GM18951 (cell line): ENCODE results near the gene MKX.

ENCODE experiments used
- POLR2A ChIP-seq: IDR thresholded peaks from 4 replicates; pipeline ENCODE4 v1.6.1; 2011; ENCODE audit warnings: mild to moderate bottlenecking; ENCODE audit not compliant: insufficient read length, insufficient read depth; ENCODE audit errors: extremely low read depth
- in situ Hi-C: fragments of 300-500 bp; cut with MboI; formaldehyde crosslinking; loops from one replicate; pipeline ENCODE4 v1.12.0; 2022; ENCODE audit warnings: low sequenced_read_pairs, mixed read lengths, inconsistent platforms; ENCODE audit not compliant: unreplicated experiment

Gene MKX

GRCh38 chr10:27746397-27747095 is 927 bp upstream of the MKX start:
- TF ChIP-seq POLR2A: no peak
- in situ Hi-C loops: loop anchor here (25.0 kb wide), 1 partner anchor 641 kb away; no protein-coding TSS in a partner anchor

DNA sequence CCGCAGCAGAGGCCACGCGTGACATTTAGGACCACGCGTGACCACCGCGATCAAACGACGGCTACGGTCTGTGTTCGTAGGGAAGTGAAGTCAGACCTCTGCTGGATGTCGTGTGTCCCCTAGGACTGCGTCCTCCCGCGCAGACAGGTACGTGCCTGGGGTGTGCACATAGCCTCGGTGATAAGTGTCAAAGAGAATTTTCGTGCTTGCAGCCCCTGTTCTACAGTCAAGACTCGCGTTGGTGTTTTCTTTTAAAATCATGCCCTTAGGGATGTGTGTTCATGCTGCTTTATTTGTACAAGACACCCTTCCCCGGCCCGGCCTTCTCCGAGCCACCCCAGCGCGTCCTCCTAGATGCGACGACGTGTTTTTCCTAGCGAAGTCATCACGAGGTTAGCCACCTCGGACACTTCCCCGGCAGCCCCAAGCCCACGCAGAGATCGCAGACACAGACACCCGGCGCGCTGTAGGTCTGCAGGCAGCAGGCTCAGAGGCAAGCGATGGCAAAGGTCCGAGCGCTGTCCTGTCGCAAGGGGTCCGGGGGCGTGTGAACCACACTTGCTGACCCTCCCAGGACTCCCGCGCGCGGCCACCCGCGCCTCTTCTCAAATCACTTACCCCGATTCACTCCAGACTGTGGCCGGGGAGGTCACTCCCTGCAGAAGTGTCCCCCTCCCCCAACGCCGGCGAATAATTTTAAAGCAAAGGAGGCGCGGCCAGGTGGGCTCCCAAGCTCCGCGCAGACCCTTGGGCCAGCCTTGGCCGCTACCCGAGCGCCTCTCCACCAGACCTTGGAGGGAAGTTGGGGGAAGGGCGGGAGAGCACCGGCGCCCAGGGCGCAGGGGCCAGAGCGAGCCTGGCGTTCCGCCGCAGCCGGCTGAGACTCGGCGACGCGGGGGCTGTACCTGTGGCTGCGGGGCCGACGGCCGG is 552 bp downstream of the MKX start:
- in situ Hi-C loops: loop anchor here (25.0 kb wide), 1 partner anchor 642 kb away; no protein-coding TSS in a partner anchor
- TF ChIP-seq POLR2A: no peak

- no peak for TF ChIP-seq POLR2A
These were observed 1.5 kb downstream of the MKX start for GRCh38 chr10:27743877-27744801.

GRCh38 chr10:27743012-27743876 is 2.4 kb downstream of the MKX start:
- in situ Hi-C loops: loop anchor here (25.0 kb wide), 1 partner anchor 644 kb away; no protein-coding TSS in a partner anchor
- no peak for TF ChIP-seq POLR2A

More at GRCh38 chr10:27743877-27744801, 1.5 kb downstream of the MKX start:
- in situ Hi-C loops: loop anchor here (25.0 kb wide), 1 partner anchor 643 kb away; no protein-coding TSS in a partner anchor

- TF ChIP-seq POLR2A: no peak
- in situ Hi-C loops: loop anchor here (25.0 kb wide), 1 partner anchor 645 kb away; no protein-coding TSS in a partner anchor
These were observed 3.2 kb downstream of the MKX start for GRCh38 chr10:27742195-27743011.

DNA sequence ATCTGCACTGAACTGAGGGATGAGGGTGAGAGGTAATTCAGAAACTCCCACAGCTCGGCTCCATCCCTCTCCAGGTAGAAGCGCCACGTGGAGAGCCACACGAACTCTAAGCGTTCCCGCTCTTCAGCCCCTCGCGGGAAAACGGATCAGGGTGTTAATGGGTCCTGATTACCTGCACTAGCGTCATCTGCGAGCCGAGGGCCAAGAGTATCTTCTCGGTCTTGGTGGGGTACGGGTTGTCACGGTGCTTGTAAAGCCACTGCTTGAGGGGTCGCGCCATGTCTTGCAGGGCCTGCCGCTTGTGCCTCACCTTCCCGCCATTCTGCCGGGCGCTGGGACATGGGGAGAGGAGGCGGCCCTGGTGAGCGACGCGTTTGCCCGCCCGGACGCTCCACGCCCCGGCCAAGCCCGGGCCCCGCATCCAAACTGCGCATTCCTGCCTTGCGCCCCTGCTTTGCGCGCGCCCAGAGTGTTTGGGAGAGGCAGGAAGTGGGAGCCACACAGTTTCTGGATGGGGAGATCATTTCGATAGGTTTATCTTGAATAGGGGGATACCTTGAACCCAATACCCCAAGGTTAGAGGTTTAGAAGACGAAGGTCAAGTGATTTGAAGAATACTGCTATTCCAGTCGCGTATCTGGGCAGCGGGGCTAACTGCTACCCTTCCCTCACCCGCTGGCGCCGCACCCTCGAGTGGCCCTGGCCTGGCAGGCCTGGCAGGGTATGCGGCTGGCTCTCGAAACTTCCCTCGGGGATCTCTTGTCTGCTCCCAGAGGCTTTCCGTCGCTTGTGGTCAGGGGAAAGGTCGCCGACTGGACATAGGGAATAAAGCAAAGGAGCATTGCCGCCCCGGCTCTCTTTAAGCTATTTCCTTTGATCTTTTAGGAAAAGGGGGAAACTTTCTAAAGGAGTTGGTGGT is 4.2 kb downstream of the MKX start:
- in situ Hi-C loops: loop anchor here (25.0 kb wide), 1 partner anchor 646 kb away; no protein-coding TSS in a partner anchor
- TF ChIP-seq POLR2A: no peak

DNA sequence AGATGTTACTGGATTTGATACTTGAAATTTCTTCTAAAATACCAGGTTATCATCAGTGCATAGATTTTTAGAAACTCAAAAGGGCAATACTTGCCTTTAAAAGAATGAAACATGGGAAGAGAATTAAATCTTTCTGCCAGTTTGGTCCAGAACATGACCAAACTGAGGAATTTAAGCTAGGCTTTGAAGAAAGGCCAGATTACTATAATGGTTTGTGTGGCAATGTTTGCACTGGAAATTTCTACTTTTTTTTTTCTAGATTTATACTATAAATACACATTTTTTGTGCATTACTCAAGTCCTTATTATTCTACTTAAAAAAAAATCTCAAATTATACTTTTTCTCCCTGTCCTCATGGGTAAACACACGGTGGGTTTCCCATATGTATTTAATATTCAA is 9.2 kb downstream of the MKX start:
- in situ Hi-C loops: loop anchor here (25.0 kb wide), 1 partner anchor 651 kb away; no protein-coding TSS in a partner anchor
- no peak for TF ChIP-seq POLR2A

GRCh38 chr10:27730041-27730440 is 15.6 kb downstream of the MKX start:
- in situ Hi-C loops: loop anchor here (25.0 kb wide), 1 partner anchor 657 kb away; no protein-coding TSS in a partner anchor

GRCh38 chr10:27728338-27728737 is 17.3 kb downstream of the MKX start:
- TF ChIP-seq POLR2A: no peak
- in situ Hi-C loops: loop anchor here (25.0 kb wide), 1 partner anchor 659 kb away; no protein-coding TSS in a partner anchor

More at GRCh38 chr10:27730041-27730440, 15.6 kb downstream of the MKX start:
- TF ChIP-seq POLR2A: no peak

- TF ChIP-seq POLR2A: no peak
- in situ Hi-C loops: no loop called here
These were observed 21.3 kb downstream of the MKX start for GRCh38 chr10:27724287-27724686.
